HL-60 (cell line): ENCODE results near the gene SMOC2.

Experiments used
- DNase-seq, 2 experiments: peaks; one replicate each; pipeline ENCODE4 v3.0.0-alpha.2; 2010 to 2020; ENCODE audit warnings: low read depth in 1 of 2, low spot score in 1 of 2
- H3K27ac ChIP-seq: fragments of 250-450 bp; sonication (Bioruptor Pico); replicated peaks from 2 replicates; pipeline ENCODE4 v1.5.1; 2020; ENCODE audit warnings: mild to moderate bottlenecking, moderate library complexity
- H3K27me3 ChIP-seq: fragments of 250-450 bp; sonication (Bioruptor Pico); 2 replicates; pipeline ENCODE4 v1.5.1; 2021; ENCODE audit warnings: mild to moderate bottlenecking, moderate library complexity; ENCODE audit not compliant: insufficient read depth, poor library complexity, severe bottlenecking
- H3K4me3 ChIP-seq: replicated peaks from 2 replicates; pipeline ENCODE4 v1.5.1; 2011; ENCODE audit warnings: mild to moderate bottlenecking, control low read depth, low read length; ENCODE audit not compliant: insufficient read depth
- CTCF ChIP-seq: IDR thresholded peaks from one replicate; pipeline ENCODE4 v1.5.1; 2011; ENCODE audit warnings: low read length, control low read depth, inconsistent platforms; ENCODE audit not compliant: insufficient read depth
- GABPA ChIP-seq: IDR thresholded peaks from 2 replicates; pipeline ENCODE4 v1.6.1; 2012; ENCODE audit warnings: low read depth
- POLR2AphosphoS5 ChIP-seq: IDR thresholded peaks from 2 replicates; pipeline ENCODE4 v1.6.1; 2012; ENCODE audit warnings: low read depth
- REST ChIP-seq: IDR thresholded peaks from 2 replicates; pipeline ENCODE4 v1.6.1; 2012; ENCODE audit warnings: low read depth; ENCODE audit not compliant: insufficient replicate concordance
- SPI1 ChIP-seq: IDR thresholded peaks from 2 replicates; pipeline ENCODE4 v1.6.1; 2012; ENCODE audit warnings: low read depth, mild to moderate bottlenecking, borderline replicate concordance

SMOC2 gene

GRCh38 chr6:168495133-168495532, 54.1 kb downstream of the SMOC2 start:
- no peak for TF ChIP-seq GABPA
- no peak for TF ChIP-seq REST
- TF ChIP-seq SPI1 = no peak
- no peak for TF ChIP-seq POLR2AphosphoS5
- TF ChIP-seq CTCF = no peak
- Histone ChIP-seq H3K27ac (no peak overlapping the region), H3K27me3 (no peaks in the 10 kb centered on the region), H3K4me3 (no peak overlapping the region)
- no peak for DNase-seq

GRCh38 chr6:168495636-168496035, 54.7 kb downstream of the SMOC2 start:
- no peak for TF ChIP-seq REST
- TF ChIP-seq POLR2AphosphoS5 = no peak
- TF ChIP-seq CTCF = no peak
- TF ChIP-seq SPI1 = no peak
- TF ChIP-seq GABPA = no peak

GRCh38 chr6:168496139-168496996, 55.4 kb downstream of the SMOC2 start:
- DNase-seq = no peak
- no peak overlapping the region for H3K4me3 ChIP-seq
- TF ChIP-seq POLR2AphosphoS5 (no peak), CTCF (no peak), SPI1 (no peak), REST (no peak), GABPA (no peak)
- no peak overlapping the region for H3K27ac ChIP-seq
- no peaks in the 10 kb centered on the region for H3K27me3 ChIP-seq

More at GRCh38 chr6:168495636-168496035, 54.7 kb downstream of the SMOC2 start:
- Histone ChIP-seq H3K27me3 (no peaks in the 10 kb centered on the region), H3K27ac (no peak overlapping the region), H3K4me3 (no peak overlapping the region)
- DNase-seq = no peak
